HG03521 (cell line): ENCODE measurements around the gene TSPYL2.

ENCODE experiments used
- ATAC-seq: cut with Tn5 transposase; IDR thresholded peaks from one replicate; pipeline ENCODE4 v1.9.1; 2021; ENCODE audit warnings: mild to moderate bottlenecking, moderate library complexity; ENCODE audit not compliant: unreplicated experiment

The TSPYL2 gene

DNA sequence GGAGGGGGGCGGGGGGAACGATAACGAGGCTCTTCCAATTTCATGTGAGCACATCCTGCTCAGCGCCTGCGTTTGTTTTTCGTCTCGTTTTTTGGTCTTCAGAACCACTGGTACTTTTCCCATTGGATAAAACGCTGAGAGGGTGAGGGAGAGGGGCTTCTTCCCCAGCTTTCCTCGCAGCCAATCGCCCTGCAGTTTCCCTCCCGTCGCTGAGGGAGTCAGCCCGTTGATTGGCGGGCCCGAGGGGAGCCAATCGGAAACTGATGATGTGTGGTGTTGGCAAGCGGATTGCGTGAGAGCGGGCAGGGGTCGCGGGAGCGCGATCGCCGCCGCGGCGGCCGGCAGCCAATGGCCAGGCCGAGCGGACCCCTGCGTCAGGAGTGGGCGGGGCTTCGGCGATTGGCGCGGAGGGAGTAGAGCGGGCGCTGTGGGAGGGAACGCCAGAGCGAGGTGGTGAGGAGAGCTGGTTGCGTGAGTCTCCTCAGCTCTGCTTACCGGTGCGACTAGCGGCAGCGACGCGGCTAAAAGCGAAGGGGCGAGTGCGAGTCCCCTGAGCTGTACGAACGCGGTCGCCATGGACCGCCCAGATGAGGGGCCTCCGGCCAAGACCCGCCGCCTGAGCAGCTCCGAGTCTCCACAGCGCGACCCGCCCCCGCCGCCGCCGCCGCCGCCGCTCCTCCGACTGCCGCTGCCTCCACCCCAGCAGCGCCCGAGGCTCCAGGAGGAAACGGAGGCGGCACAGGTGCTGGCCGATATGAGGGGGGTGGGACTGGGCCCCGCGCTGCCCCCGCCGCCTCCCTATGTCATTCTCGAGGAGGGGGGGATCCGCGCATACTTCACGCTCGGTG is at the start of gene TSPYL2:
Gene TSPYL2 (plus strand): TSS at position 443 of the 848 bp plus-strand sequence. CDS start 132 bp downstream, at position 575.
- peak; percentile 95 for ATAC-seq

DNA sequence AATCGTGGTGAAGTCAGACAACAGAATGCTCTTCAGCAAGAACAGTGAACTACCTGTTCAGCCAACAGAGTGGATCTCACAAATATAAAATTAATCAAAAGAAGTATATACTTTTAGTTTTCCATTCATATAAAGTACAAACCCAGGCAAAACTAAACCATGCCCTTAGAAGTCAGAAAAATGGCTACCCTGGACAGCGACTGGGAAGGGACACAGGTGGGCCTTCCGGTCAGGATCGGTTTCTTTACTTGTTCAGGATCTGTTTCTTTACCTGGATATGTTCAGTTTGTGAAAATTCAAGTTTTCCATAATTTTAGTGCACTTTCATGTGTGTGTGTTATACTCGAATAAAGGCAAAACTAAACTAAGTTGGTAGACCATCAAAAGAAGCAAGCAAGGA is 46.0 kb upstream of the TSPYL2 start:
- no peak for ATAC-seq

DNA sequence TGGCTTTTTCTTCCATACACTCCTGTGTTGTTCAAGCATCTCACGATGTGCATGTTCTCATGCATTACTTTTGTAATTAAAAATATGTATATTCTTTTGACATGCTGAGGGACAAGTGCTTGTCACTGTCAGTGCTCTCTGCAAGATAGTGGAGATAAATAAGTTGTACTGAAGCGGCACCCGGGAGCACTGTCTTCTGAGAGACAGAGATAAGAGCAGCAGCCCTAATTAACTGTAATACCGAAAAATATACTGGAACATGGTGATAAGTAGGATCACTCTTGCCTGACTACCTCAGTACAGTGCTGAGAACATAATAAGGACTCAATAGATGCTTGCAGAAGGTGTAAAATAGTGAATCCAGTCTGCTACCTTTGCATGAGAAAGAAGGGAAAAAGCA is 42.9 kb upstream of the TSPYL2 start:
- ATAC-seq, result no peak

DNA sequence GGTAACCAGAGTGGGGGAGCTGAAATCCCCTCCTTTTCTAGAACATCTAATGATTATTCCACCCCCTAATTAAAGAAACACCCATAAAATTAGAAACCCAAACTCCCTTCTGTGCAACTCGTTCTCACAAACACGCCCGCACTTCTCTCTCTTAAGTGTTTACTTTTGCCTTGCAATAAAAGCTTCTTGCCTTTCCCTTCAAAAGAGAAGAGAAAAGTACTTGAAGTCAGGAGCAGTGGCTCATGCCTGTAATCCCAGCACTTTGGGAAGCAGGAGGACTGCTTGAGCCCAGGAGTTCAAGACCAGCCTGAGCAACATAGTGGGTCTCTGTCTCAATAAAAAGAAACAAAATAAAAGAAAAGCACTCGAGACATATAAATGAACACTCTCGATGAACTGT is 37.2 kb upstream of the TSPYL2 start:
- ATAC-seq, result no peak

DNA sequence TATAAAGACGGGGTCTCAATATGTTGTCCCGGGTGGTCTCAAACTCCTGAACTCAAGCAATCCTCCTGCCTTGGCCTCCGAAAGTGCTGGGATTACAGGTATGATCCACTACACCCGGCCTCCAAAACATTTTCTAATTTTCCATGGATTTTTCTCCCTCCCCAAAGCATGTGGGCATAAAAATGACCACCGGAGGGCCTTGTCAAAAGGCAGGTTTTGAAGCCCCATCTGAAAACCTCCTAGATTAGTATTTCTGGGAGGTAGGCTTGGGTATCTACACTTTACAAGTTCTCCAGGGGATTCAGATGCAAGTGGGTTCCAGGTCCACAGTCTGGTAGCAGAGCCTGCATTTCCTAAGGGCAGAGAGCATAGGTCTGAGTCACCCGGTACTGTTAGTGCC is 34.9 kb upstream of the TSPYL2 start:
- no peak for ATAC-seq

DNA sequence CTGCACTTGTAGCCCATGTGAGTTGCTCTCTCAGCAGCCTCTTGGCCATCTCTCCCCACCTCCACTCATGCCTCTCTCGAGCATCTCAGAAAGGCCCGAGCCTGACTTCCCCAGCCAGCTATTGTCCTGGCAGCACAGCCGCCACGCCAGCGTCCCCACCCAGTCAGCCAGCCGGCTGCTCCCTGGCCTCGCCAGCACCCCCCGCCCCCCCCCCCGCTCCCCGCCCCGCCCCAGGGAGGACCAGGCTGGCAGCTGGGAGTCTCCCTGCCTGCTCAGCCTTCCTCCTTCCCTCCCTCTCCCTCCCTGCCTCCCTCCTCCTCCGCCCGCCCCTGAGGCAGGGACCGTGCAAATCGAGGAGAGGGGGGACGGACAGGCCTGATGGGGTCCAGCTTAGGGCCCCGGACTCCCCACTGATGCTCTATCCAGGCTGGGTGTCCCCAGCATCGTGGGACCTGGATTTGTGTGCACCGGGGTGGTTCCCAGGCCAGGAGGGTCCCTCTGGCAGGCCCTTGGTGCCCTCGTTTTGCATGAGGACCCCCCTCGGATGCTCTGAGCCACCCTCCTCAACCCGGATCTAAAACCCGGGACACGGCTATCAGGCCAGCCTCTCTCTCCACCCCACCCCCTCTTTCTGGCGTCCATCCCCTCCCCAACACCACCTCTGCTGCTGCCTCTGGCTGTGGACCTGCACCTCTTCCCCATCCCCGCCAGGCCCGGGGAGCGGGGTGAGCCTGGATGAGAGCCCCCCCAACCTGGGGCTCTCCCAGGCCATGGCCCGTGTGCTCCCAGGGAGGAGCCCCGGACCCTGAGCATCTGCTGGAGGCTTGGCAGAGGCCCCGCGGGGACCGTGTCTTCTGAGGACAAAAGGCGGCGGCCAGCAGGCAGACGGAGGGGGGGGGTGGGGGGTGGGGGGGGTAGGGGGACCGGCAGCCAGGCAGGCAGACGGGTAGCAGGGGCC is 33.7 kb upstream of the TSPYL2 start, which contains the start of gene GPR173:
Gene GPR173 (plus strand): TSS at position 621 of the 958 bp plus-strand sequence. CDS start 27,833 bp downstream, outside the sequence.
- no peak for ATAC-seq

DNA sequence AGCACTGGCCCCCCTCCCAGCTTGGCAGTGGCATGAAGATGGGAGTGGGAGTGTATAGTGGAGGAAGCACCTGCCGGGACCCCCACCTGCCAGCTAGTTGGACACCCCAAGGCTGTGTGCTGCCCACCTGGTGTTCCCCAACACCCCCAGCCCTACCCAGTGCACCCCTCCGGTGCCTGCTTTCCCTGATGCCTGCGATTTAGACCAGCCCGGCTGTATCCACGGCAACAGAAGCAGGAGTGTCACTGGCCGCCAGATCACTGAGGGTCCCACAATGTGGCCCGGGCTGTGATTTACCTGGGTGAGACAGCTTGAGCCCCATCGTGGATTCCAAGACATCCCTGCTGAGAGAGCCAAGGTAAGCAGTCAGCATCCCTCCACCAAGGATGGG is 33.0 kb upstream of the TSPYL2 start:
- ATAC-seq, result no peak

DNA sequence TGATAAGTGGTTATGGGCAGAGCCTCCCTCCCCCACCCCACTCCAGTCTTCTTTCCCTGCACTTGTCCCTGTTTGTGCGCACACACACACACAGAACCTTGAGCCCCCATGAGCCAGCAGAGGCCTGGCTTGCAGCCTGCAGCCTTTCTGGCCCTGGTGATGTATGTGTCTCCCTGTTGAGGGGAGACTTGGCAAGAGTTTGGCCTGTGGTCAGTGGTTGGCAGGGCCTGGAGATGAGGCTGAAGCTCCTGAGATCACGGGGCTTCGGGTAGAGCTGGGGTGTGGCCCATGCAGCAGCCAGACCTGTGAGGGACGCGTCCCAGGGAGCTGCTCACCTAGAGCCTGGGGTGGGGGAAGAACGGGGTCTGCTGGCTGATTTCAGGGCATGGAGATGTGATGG is 31.3 kb upstream of the TSPYL2 start:
- ATAC-seq, result no peak

DNA sequence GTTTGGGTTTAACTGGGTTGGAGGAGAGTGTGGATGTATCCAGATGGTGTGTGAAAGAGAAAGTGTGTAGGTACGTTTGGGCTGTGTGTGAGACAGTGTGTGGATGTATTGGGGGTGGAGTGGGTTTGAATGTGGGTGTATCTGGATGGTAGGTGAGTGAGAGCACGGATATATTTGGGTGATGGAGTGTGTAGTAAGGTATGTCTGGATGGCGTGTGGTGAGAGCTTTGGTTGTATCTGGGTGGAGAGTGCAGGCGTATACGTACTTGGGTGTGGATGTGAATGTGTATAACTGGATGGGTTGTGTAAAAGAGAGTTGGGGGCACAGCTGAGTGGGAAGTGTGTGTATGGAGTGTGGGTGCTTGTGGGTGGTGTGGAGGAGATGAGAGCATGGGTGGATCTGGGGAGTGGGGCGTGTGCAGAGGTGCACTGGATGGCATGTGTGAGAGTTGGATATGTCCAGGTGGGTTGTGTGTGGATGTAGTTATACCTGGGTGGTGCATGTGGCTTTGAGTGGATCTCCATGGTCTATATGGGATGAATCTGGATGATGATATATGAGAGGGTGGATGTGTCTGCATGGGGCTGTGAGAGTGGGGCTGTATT is 26.8 kb upstream of the TSPYL2 start:
- ATAC-seq, result no peak

DNA sequence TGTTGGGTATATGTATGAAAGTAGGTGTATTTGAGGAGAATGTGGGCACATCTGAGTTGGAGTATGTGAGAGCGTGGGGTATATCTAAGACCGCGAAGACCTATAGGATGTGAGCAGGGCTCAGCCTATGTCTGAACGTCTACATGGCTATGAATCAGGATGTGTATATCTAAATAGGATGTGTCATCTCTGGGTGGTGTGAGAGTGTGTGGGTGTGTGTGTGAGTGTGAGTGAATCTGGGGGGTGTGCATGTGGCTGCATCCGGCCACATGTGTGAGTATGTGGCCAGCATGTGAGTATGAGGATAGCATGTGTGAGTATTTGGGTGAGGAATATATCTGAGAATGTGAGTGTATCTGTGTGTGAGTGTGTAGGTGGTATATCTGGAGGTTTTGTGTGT is 25.9 kb upstream of the TSPYL2 start:
- no peak for ATAC-seq

DNA sequence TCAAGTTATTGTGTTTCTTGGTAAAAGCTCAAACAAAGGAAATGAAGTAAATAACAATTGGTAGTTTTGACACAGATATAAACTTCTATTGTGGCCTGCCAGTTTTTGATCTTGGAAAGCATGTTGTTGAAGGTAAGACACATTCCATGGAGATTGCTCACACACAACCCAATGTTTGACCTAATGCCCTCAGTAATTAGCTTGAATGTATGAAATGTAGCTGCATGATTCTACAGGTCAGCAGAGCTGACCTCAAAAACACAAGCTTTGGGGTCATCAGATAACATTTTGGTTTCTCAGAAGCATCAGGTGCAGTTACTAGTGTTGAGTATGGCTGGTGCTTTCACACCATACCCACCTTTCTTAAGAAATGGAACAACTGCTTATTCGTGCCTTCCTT is 17.1 kb upstream of the TSPYL2 start:
- no peak for ATAC-seq

DNA sequence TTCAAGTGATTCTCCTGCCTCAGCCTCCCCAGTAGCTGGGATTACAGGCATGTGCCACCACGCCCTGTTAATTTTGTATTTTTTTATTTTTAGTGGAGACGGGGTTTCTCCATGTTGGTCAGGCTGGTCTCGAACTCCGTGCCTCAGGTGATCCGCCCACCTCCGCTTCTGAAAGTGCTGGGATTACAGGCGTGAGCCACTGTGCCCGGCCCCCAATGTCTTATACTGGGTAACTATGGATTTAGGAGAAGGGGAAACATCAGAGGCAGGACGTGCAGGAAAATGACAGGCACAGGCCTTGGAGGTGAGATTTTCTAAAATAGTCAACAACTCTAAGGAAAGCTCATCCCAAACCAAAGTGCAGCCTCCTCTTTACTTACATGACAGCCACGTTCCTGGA is 11.1 kb upstream of the TSPYL2 start:
- ATAC-seq, result no peak

DNA sequence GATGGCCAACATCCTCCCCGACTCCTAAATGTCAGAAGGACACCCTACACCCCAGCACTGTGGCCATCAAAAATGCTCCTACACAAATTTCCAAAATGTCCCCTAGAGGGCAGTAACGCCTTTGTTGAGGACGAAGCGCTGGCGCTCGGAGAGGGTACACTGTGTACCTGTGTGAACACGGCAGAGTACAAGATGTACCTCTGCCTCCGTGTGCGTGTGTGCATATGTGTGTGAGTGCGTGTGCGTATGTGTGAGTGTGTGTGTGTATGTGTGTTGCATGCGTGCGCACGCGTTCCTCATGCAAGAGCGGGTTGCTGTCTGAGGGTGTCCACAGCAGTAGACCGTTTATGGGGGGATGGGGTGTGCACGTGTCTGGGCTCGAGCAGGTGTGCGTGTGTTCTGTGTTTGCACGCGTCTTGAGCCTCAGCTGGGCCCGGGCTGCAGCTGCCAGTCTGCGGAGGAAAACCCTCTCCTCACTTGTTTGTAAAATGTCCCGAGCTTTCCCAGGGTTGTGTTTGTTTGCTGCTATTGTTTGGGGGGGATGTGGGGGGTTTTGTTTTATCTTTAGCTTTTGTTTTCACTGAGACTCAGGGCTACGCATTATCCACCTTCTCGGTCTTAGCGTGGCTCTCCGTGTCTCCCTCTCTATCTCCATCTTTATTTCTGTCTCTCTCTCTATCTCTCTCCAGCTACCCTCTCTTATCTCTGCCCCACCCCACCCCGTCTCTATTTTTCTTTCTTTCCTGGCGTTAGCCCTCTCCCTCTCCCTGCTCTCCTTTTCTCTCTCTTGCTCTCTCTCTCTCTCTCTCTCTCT is 10.4 kb upstream of the TSPYL2 start:
- ATAC-seq, result peak; percentile 81

DNA sequence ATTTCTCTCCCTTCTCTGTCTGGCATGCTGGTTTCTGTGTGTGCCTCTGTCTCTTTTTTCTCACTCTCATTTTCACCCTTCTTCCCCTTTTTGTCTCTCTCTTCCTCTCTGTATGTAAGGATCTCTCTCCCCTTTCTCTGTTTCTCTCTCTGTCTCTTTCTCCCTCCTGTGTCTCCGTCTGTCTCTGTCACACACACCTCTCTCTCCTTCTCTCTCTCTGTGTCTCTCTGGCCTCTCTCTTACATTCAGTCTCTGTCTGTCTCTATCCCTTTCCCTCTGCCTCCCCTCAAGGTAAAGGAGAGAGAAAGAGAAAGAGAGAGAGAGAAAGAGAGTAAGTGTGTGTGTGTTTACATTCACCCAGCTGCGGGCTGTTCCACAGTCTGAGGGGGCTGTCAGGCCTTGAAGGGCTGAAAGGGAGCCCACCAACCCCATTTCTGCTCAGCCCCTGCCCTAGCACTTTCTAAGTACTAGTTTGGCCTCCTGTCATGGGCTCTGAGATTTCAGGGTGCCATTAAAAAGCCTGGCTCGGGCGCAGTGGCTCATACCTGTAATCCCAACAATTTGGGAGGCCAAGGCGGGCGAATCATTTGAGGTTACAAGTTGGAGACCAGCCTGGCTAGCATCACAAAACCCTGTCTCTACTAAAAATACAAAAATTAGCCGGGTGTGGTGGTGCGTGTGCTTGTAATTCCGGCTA is 9.6 kb upstream of the TSPYL2 start:
- ATAC-seq, result no peak

DNA sequence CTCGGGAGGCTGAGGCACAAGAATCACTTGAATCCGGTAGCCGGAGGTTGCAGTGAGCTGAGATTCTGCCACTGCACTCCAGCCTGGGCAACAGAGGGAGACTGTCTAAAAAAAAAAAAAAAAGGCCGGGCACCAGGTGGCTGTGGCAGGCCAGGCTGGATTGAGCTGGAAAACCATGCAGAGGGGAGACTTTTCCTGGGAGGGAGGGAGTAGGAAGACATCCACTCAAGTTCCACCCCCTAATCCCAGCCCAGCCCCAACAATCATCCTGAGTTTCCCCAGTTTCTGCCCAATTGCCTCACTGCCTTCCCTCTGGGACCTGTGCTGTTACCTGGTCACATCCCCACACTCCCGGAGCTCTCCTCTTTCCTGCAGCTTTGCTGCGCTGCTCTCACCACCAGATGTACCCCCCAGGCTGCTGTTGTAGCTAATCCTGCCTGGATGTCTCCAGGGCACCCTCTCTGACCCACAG is 9.0 kb upstream of the TSPYL2 start:
- ATAC-seq, result no peak

DNA sequence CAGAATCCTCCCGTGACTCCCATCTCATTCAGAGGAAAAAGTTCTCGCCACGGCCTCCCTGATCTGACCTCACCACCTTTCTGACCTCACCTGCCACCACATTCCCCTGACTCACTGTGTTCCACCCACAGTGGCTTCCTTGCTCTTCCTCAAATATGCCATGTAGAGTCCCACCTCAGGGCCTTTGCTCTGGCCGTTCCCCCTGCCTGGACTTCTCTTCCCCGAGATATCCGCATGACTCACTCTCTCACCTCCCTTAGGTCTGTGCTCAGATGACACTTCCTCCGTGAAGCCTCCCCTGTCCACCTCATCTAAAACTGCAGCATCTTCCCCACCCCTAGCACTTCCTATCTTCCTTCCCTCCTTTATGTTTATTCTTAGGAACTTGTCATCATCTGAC is 7.2 kb upstream of the TSPYL2 start:
- no peak for ATAC-seq

DNA sequence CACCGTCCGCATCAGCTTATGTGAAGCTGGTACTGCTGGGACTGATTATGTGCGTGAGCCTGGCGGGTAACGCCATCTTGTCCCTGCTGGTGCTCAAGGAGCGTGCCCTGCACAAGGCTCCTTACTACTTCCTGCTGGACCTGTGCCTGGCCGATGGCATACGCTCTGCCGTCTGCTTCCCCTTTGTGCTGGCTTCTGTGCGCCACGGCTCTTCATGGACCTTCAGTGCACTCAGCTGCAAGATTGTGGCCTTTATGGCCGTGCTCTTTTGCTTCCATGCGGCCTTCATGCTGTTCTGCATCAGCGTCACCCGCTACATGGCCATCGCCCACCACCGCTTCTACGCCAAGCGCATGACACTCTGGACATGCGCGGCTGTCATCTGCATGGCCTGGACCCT is 5.5 kb upstream of the TSPYL2 start:
- no peak for ATAC-seq

DNA sequence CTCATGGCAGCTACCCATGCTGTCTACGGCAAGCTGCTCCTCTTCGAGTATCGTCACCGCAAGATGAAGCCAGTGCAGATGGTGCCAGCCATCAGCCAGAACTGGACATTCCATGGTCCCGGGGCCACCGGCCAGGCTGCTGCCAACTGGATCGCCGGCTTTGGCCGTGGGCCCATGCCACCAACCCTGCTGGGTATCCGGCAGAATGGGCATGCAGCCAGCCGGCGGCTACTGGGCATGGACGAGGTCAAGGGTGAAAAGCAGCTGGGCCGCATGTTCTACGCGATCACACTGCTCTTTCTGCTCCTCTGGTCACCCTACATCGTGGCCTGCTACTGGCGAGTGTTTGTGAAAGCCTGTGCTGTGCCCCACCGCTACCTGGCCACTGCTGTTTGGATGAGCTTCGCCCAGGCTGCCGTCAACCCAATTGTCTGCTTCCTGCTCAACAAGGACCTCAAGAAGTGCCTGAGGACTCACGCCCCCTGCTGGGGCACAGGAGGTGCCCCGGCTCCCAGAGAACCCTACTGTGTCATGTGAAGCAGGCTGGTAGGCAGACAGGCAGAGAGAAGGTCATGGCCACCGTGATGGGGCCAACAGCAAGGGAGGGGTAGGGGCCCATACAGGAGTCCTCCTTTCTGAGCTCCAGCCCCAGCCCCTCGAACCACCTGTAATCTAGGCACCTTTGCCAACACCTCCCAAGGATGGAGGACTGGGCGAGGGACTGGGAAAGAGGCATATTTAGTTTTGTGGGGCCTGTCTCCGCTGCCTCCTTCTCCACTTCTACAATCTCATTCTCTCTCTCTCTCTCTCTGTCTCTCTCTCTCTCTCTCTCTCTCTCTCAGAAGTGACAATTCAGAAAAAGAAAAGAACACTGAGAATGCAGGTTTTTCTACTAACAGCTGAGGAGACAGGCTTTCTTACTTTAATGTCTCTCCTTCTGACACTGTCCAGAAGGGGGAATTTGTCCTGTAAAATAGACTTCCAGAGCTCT is 4.7 kb upstream of the TSPYL2 start:
- no peak for ATAC-seq

DNA sequence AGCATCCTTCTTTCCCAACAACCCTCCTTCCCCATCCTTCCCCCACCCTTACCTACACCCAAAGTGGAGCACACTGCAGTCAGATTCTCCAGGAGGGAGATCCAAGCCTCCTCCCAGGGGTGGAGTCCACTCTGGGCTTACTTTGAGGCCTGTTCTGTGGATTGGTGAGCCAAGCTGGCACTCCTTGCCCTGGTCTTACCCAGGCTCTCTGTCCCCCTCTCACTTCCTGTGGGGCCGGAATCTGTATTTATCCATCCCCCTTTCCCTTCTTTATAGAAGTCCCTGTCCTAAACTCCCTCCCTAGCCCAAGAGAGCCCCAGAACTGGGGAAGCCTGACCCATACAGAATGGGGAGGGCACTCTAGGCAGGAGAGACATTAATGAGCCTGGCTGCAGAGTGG is 3.2 kb upstream of the TSPYL2 start:
- no peak for ATAC-seq
